ENCODE measurements around the gene NLRP12.
"Not testable (repeated sequence)": the region's sequence is repeated elsewhere in the genome, so short reads cannot be mapped to it uniquely, and the experiment has no call there.

The NLRP12 gene, protein sequence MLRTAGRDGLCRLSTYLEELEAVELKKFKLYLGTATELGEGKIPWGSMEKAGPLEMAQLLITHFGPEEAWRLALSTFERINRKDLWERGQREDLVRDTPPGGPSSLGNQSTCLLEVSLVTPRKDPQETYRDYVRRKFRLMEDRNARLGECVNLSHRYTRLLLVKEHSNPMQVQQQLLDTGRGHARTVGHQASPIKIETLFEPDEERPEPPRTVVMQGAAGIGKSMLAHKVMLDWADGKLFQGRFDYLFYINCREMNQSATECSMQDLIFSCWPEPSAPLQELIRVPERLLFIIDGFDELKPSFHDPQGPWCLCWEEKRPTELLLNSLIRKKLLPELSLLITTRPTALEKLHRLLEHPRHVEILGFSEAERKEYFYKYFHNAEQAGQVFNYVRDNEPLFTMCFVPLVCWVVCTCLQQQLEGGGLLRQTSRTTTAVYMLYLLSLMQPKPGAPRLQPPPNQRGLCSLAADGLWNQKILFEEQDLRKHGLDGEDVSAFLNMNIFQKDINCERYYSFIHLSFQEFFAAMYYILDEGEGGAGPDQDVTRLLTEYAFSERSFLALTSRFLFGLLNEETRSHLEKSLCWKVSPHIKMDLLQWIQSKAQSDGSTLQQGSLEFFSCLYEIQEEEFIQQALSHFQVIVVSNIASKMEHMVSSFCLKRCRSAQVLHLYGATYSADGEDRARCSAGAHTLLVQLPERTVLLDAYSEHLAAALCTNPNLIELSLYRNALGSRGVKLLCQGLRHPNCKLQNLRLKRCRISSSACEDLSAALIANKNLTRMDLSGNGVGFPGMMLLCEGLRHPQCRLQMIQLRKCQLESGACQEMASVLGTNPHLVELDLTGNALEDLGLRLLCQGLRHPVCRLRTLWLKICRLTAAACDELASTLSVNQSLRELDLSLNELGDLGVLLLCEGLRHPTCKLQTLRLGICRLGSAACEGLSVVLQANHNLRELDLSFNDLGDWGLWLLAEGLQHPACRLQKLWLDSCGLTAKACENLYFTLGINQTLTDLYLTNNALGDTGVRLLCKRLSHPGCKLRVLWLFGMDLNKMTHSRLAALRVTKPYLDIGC

DNA sequence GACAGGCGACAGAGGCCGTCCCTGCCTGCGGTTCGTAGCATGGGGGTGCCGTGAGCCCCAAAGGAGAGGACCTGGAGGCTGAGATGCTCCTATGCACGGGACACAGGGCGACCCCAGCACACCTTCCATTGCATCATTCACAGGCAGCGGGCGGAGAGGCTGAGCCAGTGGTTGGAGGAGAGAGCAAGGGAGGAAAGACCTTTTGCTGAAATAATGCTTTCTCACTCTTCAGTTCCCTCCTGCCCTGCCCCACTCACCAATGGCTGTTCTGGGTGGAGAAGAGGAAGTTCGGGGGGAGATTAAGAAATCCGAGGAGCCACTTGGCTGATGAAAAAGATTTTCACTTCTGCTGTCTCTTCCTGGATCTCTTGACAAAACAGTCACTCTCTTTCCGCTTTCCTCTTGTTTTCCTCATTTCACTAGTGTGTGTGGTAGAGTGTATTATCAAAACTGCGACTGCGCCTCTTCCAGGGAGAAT lies at the start of gene NLRP12:
NLRP12 (minus strand) TSS at position 181 of the 478 bp plus-strand sequence; CDS start at position 41, 140 bp downstream.
- H3K4me3 ChIP-seq (replicated peaks; ENCODE audit: low read depth, low read length), result no peak within 1 kb of the TSS
- TF ChIP-seq, protein P1, sequence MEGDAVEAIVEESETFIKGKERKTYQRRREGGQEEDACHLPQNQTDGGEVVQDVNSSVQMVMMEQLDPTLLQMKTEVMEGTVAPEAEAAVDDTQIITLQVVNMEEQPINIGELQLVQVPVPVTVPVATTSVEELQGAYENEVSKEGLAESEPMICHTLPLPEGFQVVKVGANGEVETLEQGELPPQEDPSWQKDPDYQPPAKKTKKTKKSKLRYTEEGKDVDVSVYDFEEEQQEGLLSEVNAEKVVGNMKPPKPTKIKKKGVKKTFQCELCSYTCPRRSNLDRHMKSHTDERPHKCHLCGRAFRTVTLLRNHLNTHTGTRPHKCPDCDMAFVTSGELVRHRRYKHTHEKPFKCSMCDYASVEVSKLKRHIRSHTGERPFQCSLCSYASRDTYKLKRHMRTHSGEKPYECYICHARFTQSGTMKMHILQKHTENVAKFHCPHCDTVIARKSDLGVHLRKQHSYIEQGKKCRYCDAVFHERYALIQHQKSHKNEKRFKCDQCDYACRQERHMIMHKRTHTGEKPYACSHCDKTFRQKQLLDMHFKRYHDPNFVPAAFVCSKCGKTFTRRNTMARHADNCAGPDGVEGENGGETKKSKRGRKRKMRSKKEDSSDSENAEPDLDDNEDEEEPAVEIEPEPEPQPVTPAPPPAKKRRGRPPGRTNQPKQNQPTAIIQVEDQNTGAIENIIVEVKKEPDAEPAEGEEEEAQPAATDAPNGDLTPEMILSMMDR (IDR thresholded peaks at IDR 0.05; ENCODE audit: low read length, missing control alignments), result no peak

DNA sequence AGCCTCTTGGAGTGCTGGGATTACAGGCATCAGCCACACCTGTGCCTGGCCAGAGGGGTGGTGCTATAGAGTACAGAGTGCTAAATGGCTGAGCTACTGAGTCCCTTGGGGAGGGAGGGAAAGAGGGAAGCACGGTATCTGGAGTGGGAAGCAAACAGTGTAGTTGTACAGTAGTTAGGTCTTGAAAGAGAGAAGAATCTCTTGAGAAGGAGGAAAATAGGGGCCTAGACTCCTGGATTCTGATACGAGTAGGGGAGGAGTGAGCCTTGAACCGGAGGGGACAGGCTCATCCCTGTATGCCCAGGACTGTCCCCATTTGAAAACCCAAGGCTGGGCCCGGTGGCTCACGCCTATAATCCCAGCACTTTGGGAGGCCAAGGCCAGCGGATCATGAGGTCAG lies 48.6 kb upstream of the NLRP12 start:
- DNase-seq (ENCODE audit: low read depth), result no peak
- TF ChIP-seq, protein P1 (IDR thresholded peaks at IDR 0.05; ENCODE audit: low read length, missing control alignments), result no peak
- no peak overlapping the region for H3K4me3 ChIP-seq (replicated peaks; ENCODE audit: low read depth, low read length)

More for the DNA sequence above, at the start of gene NLRP12:
- no peak for DNase-seq (ENCODE audit: low read depth)

- TF ChIP-seq, protein P1 (IDR thresholded peaks at IDR 0.05; ENCODE audit: low read length, missing control alignments), result no peak
- no peak overlapping the region for H3K4me3 ChIP-seq (replicated peaks; ENCODE audit: low read depth, low read length)
- no peak for DNase-seq (ENCODE audit: low read depth)
These were observed 47.3 kb upstream of the NLRP12 start for GRCh38 chr19:53871454-53871853.

- no peak for DNase-seq (ENCODE audit: low read depth)
- peak overlapping the region; percentile 37 for H3K4me3 ChIP-seq (replicated peaks; ENCODE audit: low read depth, low read length)
- TF ChIP-seq, protein P1 (IDR thresholded peaks at IDR 0.05; ENCODE audit: low read length, missing control alignments), result no peak
These were observed 46.4 kb upstream of the NLRP12 start for GRCh38 chr19:53870485-53870844.

GRCh38 chr19:53869805-53870484 lies 45.8 kb upstream of the NLRP12 start:
- DNase-seq (ENCODE audit: low read depth), result not testable (repeated sequence)
- H3K4me3 ChIP-seq (replicated peaks; ENCODE audit: low read depth, low read length), result peak overlapping the region; percentile 97

DNA sequence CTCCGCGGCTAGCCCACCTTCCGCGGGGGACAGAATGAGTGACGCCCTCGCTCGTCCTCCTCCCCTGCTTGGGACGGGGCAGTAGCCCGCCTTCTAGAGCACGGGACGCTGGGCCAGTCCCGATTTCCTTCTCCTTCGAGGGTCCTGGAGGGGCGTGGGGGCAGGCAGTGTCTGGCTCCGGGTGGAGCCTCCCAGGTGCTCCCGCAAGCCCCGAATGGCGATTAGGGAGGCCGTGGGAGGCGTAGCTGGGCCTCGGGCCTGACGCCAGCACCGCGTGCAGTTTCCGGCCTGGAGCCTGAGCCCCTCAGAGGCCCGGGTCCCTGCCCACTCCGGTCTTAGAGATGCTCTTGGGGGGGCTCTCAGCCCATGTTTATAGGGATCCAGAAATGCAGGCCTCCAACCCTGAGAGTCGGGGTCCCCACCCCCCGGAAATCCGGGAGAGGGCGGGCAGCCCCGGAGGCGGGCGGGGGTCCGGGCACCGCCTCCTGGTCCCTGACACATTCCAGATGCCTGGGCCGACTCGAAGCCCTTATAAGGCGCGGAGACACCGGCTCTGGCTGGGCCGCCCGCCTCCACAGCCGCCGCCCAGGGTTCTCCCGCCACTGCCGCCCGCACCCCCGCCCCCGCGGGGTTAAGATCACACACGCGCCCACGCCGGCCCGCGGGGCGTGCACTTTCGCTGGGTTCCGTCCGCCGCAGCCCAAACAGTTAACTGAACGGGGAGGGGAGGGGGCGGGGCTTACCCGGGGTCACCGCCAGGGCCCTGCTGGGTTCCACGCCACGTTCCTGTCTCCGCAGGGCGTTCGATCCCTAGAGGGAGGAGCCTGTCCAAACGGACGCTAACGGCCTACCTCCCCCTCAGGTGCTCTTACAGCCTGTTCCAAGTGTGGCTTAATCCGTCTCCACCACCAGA lies 45.0 kb upstream of the NLRP12 start:
- H3K4me3 ChIP-seq (replicated peaks; ENCODE audit: low read depth, low read length), result peak overlapping the region; percentile 97
- peak; percentile 91 for DNase-seq (ENCODE audit: low read depth)
- TF ChIP-seq, protein P1 (IDR thresholded peaks at IDR 0.05; ENCODE audit: low read length, missing control alignments), result no peak
